Cardiac fibroblast (primary cell): ENCODE measurements around the gene TTC23.
A peak's percentile ranks its signal among the peaks of the same experiment; 100 is the strongest.

Experiments
- DNase-seq, 2 donors: peaks; one replicate each; pipeline versions ENCODE4 v3.0.0 to v3.0.0-alpha.2; 2010; ENCODE audit warnings: low read depth in 2 of 2
- H3K4me3 ChIP-seq, 2 donors: replicated peaks in 1 of 2; 1 replicate in 1 of 2; 2 replicates in 1 of 2; pipeline ENCODE4 v1.5.1; 2011; ENCODE audit warnings: low read depth in 2 of 2, low read length in 2 of 2, mild to moderate bottlenecking in 2 of 2, moderate library complexity in 1 of 2
- CTCF ChIP-seq: IDR thresholded peaks from one replicate; pipeline ENCODE4 v1.5.1; 2011; ENCODE audit warnings: low read depth, mild to moderate bottlenecking, low read length, inconsistent platforms

The TTC23 gene

DNA sequence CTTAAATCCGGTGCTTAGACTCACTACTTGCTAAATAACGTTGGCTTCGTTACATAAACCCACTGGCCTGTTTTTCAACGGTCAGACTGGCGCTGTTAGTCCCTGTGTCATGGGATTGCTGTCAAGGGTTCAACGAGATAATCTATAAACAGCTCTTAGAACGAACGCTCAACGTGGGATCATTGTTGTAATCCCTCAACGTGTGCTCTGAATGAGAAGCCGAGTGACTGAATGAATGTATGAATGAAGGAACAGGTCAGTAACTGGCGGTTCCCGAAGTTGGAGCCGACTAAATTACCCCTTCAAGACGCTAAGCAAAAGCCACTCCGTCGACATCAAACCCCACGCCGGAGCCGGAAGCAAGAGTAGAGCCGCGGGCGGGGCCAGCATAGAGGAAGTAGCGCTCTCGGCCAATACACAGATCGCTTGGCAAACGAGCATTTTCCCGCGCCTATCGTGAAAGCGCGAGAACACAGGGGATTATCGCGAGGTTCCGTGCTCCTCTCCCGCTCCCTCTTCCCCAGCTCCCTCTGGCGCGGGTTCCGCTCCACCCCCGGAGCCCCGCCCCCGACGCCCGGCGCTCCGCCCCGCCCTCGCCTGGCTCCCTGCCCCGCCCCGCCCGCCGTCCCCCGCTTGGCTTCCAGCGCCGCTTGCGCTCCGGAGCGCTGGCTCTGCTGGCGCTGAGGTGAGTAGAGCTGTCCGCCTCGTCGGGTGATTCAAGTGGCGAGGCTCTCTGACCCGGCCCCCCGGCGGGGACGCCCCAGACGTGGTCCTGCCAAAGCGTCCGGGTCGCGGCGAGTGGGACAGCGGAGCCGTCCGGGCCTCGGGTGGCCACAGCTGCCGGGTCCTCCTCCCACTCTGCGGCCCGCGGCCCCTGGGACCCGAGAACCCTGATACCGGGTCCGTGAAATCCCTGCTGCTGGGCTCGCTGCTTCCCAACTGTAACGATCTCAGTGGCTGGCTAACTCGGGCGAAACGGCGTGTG, 1.8 kb upstream of the TTC23 start, which contains the start of gene LRRC28:
Gene LRRC28 (plus strand): TSS at position 625 of the 985 bp plus-strand sequence. CDS start 4,477 bp downstream, outside the sequence.
- no peak for TF ChIP-seq CTCF
- DNase-seq, result peak; percentile 99
- peak within 1 kb of the TSS; percentile 70 to 79 for H3K4me3 ChIP-seq

GRCh38 chr15:99250494-99250856, 1.1 kb upstream of the TTC23 start:
- peak in 1 of 2 donors; percentile 22 for DNase-seq
- no peak for TF ChIP-seq CTCF
- H3K4me3 ChIP-seq, result peak overlapping the region; percentile 59 to 79

- no peak for TF ChIP-seq CTCF
- DNase-seq, result no peak
- peak overlapping the region in 1 of 2 donors; percentile 79 for H3K4me3 ChIP-seq
Observed at GRCh38 chr15:99250001-99250400, 620 bp upstream of the TTC23 start.

DNA sequence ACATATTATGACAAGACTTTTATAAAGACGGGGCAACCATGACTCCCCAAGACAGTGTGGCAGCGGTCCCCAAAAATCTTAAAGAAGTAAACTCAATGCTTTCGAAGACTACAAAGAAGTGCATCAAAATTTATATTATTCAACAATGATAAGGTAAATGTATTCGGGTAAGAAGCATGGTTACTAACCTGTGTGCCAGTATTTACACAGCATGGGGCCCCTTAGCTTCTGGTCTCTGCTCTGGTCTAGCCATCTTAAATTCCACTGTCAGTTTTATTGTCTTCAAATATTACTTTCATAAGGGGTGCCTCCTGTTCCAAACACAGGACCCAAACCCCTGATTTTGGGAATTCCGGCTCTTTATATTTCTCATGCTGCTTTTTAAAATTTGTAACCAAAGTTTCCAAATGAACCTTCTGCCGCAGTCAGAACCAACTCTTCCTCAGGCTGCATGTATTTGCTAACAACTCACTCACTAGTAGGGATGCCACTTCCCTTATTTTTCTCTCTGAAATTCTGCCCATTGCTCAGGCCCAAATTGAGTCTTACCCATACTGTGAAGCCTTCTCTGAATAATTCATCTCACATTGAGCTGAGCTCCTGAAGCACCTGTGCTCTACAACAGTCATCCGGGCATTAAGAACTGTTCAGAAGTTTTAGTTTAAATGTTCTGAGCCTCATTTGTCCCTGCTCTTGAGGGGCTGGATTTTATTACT, 1.2 kb downstream of the TTC23 start:
- TF ChIP-seq CTCF, result no peak
- DNase-seq, result no peak
- H3K4me3 ChIP-seq, result peak overlapping the region; percentile 62 to 79

DNA sequence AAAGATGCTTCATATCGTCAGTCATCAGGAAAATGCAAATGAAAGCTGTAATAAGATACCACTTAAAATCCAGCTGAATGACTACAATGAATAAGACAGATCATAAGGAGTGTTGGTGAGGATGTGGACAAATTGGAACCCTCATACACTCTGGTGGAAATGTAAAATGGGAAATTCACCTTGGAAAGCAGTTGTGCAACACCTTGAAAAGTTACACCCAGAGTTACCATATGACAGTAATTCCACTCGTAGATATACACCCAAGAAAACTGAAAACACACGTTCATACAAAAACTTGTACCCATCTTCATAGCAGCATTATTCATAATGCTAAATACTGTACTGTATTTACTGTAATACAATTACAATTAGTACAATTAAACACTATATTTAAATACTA, 2.3 kb downstream of the TTC23 start:
- no peak for TF ChIP-seq CTCF
- DNase-seq, result no peak
- no peak overlapping the region for H3K4me3 ChIP-seq

- TF ChIP-seq CTCF, result no peak
Observed at GRCh38 chr15:99244306-99244705, 5.1 kb downstream of the TTC23 start.

More at GRCh38 chr15:99244306-99244705, 5.1 kb downstream of the TTC23 start:
- no peak overlapping the region for H3K4me3 ChIP-seq
- no peak for DNase-seq
